Esophagus (tissue), 2 donors: Measurements from ENCODE around the gene ZIK1. TPM values are rescaled to one million over a fixed set of nuclear protein-coding genes. Genes with fewer than 3 reads are reported as not detected.
A peak's percentile ranks its signal among the peaks of the same experiment; 100 is the strongest.

Experiments
- H3K27ac ChIP-seq, 2 donors: one replicate each; pipeline ENCODE4 v1.5.1; 2013; ENCODE audit warnings: low read depth in 2 of 2, mild to moderate bottlenecking in 2 of 2, inconsistent platforms in 1 of 2, low read length in 1 of 2, moderate library complexity in 1 of 2
- H3K27me3 ChIP-seq, 2 donors: one replicate each; pipeline ENCODE4 v1.6.1; 2013; ENCODE audit warnings: low read length in 2 of 2, control low read depth in 1 of 2, mild to moderate bottlenecking in 1 of 2; ENCODE audit not compliant: insufficient read depth in 2 of 2, control insufficient read depth in 1 of 2
- H3K36me3 ChIP-seq, 2 donors: one replicate each; pipeline ENCODE4 v1.6.1; 2013; ENCODE audit warnings: low read length in 1 of 2; ENCODE audit not compliant: control insufficient read depth in 2 of 2, insufficient read depth in 2 of 2
- H3K4me1 ChIP-seq, 2 donors: one replicate each; pipeline ENCODE4 v1.6.1; 2013; ENCODE audit warnings: low read length in 1 of 2; ENCODE audit not compliant: control insufficient read depth in 2 of 2, insufficient read depth in 2 of 2
- H3K4me3 ChIP-seq, 2 donors: one replicate each; pipeline ENCODE4 v1.5.1; 2013; ENCODE audit warnings: low read length in 2 of 2, mild to moderate bottlenecking in 2 of 2, low read depth in 1 of 2, moderate library complexity in 1 of 2
- H3K9me3 ChIP-seq, 2 donors: one replicate each; pipeline ENCODE4 v1.6.1; 2013; ENCODE audit warnings: mild to moderate bottlenecking in 2 of 2, low read depth in 1 of 2, low read length in 1 of 2, moderate library complexity in 1 of 2; ENCODE audit not compliant: control insufficient read depth in 2 of 2, insufficient read depth in 1 of 2
- WGBS, 2 donors: extraction: QIAGEN DNeasy Blood & Tissue Kit; methylation state at CpG; one replicate each; pipeline ENCODE4 v1.1.7; 2013; 5-methylcytosine and 5-hydroxymethylcytosine counted together
- polyA plus RNA-seq, 2 donors: library from polyadenylated mRNA; stranded (reverse); fragments of 200-250 nt; gene quantifications; one replicate each; pipeline ENCODE4 v1.2.3, GENCODE V29; 2013
- donor health status: healthy with polysubstance abuse.
- donor health status: Bipolar disorder and iron deficiency.

ZIK1 gene
- polyA plus RNA-seq, 2 donors = 0.43 to 1.3 TPM

DNA sequence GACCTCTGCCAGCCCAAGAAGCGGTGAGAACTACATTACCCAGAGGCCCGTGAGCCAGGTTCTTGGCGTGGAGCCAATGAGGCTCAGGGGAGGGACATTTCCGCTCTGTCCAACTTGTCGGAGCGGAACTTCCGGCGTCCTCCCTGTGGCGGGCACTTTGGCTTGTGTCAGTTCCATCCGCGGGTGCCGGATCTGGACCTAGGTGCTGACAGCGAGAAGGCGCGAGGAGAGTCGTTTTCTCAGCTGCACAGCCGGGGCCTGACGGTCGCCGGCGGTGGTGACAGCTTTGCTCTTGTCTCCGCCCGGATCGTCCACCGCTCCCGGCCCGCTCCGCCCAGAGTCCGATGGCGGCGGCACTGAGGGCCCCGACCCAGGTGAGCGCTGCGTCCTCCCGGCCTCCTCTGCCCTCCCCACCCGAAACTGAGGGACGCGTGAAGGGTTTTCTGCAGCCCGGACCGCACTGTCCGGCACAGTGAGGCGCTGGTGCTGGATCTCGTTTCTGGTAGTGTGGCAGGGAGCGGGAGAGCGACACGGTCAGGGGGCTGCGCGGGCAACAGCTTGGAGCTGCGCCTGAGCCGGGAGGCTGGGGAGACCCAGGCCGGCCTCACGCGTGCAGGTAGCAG is 15.9 kb downstream of the ZIK1 start, which contains the start of gene ZNF530:
Gene ZNF530, plus strand, starts transcription at position 125 of the 623 bp plus-strand sequence. CDS start 4,461 bp downstream, outside the sequence.
- Histone ChIP-seq H3K4me3 (peak within 1 kb of the TSS; percentile 87 to 93), H3K4me1 (peaks cover 4 to 6% of the 10 kb centered on the region in 2 donors), H3K27ac (peak within 1 kb of the TSS in 1 of 2 donors; percentile 57), H3K36me3 (peaks cover 0 to 7% of the 10 kb centered on the region in 2 donors), H3K9me3 (peaks cover 8 to 15% of the 10 kb centered on the region in 2 donors), H3K27me3 (no peaks in the 10 kb centered on the region)
- 1% methylated on average over 42 to 53 of the region's 53 CpGs for WGBS, 2 donors

GRCh38 chr19:57606931-57607330 is 23.0 kb downstream of the ZIK1 start:
- peaks cover 9 to 21% of the 10 kb centered on the region in 2 donors for H3K36me3 ChIP-seq
- WGBS, 2 donors = 97 to 98% methylated on average over 5 of the region's 5 CpGs

DNA sequence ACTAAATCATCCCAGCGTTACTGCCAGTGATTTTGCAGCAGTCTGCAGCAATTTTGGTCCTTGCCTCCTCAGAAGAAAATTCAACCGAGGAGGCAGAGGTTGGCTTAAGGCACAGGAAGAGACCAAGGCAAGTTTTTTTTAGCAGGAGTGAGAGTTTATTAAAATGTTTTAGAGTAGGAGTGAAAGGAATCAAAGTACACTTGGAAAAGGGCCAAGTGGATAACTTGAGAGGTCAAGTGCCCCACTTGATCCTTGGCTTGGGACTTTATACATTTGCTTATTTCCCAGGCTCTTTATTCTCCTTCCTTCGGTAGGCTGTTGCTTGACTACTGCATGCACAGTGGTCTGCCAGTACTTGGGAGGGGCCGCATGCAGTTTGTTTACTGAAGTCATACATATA is 27.2 kb downstream of the ZIK1 start:
- Histone ChIP-seq H3K4me1 (peaks cover 0 to 4% of the 10 kb centered on the region in 2 donors), H3K27ac (no peak overlapping the region), H3K27me3 (no peaks in the 10 kb centered on the region), H3K9me3 (peaks cover 8 to 35% of the 10 kb centered on the region in 2 donors), H3K36me3 (peaks cover 0 to 6% of the 10 kb centered on the region in 2 donors), H3K4me3 (no peak overlapping the region)
- WGBS, 2 donors = 87 to 91% methylated on average over 4 of the region's 4 CpGs

More at GRCh38 chr19:57606931-57607330, 23.0 kb downstream of the ZIK1 start:
- Histone ChIP-seq H3K9me3 (peaks cover 21 to 41% of the 10 kb centered on the region in 2 donors), H3K27ac (no peak overlapping the region), H3K4me1 (no peaks in the 10 kb centered on the region), H3K27me3 (no peaks in the 10 kb centered on the region), H3K4me3 (no peak overlapping the region)

GRCh38 chr19:57613941-57614743 is 30.2 kb downstream of the ZIK1 start, which contains the start of gene ZNF134:
Gene ZNF134 (plus strand): TSS chr19:57614242. CDS start chr19:57619469, 5,227 bp downstream.
- peaks cover 0 to 4% of the 10 kb centered on the region in 2 donors for H3K4me1 ChIP-seq
- peak within 1 kb of the TSS; percentile 32 to 86 for H3K27ac ChIP-seq
- peaks cover 23 to 25% of the 10 kb centered on the region in 2 donors for H3K36me3 ChIP-seq
- peaks cover 25 to 45% of the 10 kb centered on the region in 2 donors for H3K9me3 ChIP-seq
- H3K27me3 ChIP-seq = no peaks in the 10 kb centered on the region
- WGBS, 2 donors = 2% methylated on average over 63 to 64 of the region's 64 CpGs
- peak within 1 kb of the TSS; percentile 93 to 95 for H3K4me3 ChIP-seq

DNA sequence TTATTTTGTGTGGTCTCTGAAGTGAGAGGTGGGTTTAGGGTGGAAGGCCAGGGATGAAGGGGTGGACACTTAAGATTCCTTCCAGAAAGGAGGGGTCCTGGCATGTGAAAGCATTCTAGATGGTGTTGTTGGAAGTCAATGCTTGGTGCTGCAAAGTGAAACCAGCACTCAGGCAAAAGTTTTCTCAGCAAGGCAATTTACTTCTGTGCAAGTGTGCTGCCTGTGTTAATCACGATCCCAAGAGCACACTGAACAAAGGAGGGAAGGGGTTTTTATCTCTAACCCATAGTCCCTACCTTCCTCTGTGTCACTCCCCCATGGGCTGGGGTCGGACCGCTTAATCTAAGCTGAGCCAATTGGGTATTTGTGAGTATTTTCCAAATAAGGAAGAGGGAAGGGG is 31.4 kb downstream of the ZIK1 start:
- Histone ChIP-seq H3K36me3 (peaks cover 35 to 37% of the 10 kb centered on the region in 2 donors), H3K4me1 (peaks cover 0 to 4% of the 10 kb centered on the region in 2 donors), H3K9me3 (peaks cover 34 to 57% of the 10 kb centered on the region in 2 donors), H3K4me3 (peak overlapping the region in 1 of 2 donors; percentile 93), H3K27ac (no peak overlapping the region), H3K27me3 (no peaks in the 10 kb centered on the region)
- WGBS, 2 donors = 98 to 100% methylated on average over 3 of the region's 3 CpGs

GRCh38 chr19:57620673-57621348 is 36.9 kb downstream of the ZIK1 start:
- Histone ChIP-seq H3K36me3 (peaks cover 49 to 53% of the 10 kb centered on the region in 2 donors), H3K9me3 (peaks cover 54 to 67% of the 10 kb centered on the region in 2 donors), H3K27ac (no peak overlapping the region), H3K4me3 (no peak overlapping the region), H3K27me3 (no peaks in the 10 kb centered on the region), H3K4me1 (peaks cover 0 to 2% of the 10 kb centered on the region in 2 donors)
- 98 to 100% methylated on average over 10 of the region's 10 CpGs for WGBS, 2 donors

DNA sequence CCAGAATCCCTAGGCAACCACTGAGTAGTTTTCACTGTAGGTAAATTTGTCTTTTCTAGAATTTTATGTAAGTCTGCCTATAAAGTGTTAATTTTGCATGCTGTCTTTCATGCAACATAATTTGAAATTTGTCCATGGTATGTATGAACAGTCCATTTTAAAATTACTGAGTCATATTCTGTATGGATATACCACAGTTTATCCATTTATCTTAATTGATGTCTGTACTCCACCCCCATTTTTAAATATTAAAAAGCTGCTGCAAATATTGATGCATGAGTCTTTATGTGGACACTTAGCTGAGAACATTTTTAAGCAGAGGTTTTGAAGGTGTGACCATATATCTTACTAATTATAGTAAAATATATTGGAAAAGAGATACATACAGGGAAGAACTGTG is 39.1 kb downstream of the ZIK1 start:
- Histone ChIP-seq H3K4me1 (no peaks in the 10 kb centered on the region), H3K27ac (no peak overlapping the region), H3K4me3 (no peak overlapping the region), H3K36me3 (peaks cover 36 to 38% of the 10 kb centered on the region in 2 donors), H3K27me3 (no peaks in the 10 kb centered on the region), H3K9me3 (peaks cover 40 to 48% of the 10 kb centered on the region in 2 donors)

- peak within 1 kb of the TSS; percentile 36 to 74 for H3K27ac ChIP-seq
- peaks cover 4% of the 10 kb centered on the region in 2 donors for H3K4me1 ChIP-seq
- peak within 1 kb of the TSS; percentile 63 to 92 for H3K4me3 ChIP-seq
- WGBS, 2 donors = 1 to 2% methylated on average over 49 to 59 of the region's 59 CpGs
- H3K9me3 ChIP-seq = peaks cover 0 to 4% of the 10 kb centered on the region in 2 donors
- H3K36me3 ChIP-seq = peaks cover 3 to 5% of the 10 kb centered on the region in 2 donors
- H3K27me3 ChIP-seq = no peaks in the 10 kb centered on the region
Measured at GRCh38 chr19:57632987-57633831, 49.3 kb downstream of the ZIK1 start, which contains the start of gene ZNF211. Gene ZNF211 (plus strand): TSS chr19:57633168. CDS start chr19:57633347, 179 bp downstream.
